MM.1S (cell line): Measurements from ENCODE around the gene ARMH2.

Experiments
- DNase-seq: peaks from one replicate; pipeline ENCODE4 v3.0.0-alpha.2; 2015
- H2AFZ ChIP-seq: fragments of 300-600 bp; sonication (generic); 2 replicates; pipeline ENCODE4 v1.6.0; 2016; ENCODE audit warnings: antibody characterized with exemption, low read length
- H3F3A ChIP-seq: fragments of 300-600 bp; sonication (generic); 2 replicates; pipeline ENCODE4 v1.6.1; 2016; ENCODE audit warnings: mild to moderate bottlenecking, antibody characterized with exemption, low read length, moderate library complexity, mixed read lengths; ENCODE audit not compliant: insufficient read depth
- H3K27ac ChIP-seq: fragments of 300-600 bp; sonication (generic); 2 replicates; pipeline ENCODE4 v1.5.1; 2016; ENCODE audit warnings: mild to moderate bottlenecking, low read length
- H3K27me3 ChIP-seq: fragments of 300-600 bp; sonication (generic); replicated peaks from 2 replicates; pipeline ENCODE4 v1.6.0; 2016; ENCODE audit warnings: low read length; ENCODE audit not compliant: insufficient read depth
- H3K36me3 ChIP-seq: fragments of 300-600 bp; sonication (generic); replicated peaks from 2 replicates; pipeline ENCODE4 v1.6.1; 2016; ENCODE audit warnings: mild to moderate bottlenecking, low read length, mixed read lengths; ENCODE audit not compliant: insufficient read depth
- H3K4me1 ChIP-seq: fragments of 300-600 bp; sonication (generic); 2 replicates; pipeline ENCODE4 v1.6.1; 2016; ENCODE audit warnings: low read length, mixed read lengths
- H3K4me2 ChIP-seq: fragments of 300-600 bp; sonication (generic); 2 replicates; pipeline ENCODE4 v1.6.0; 2016; ENCODE audit warnings: low read depth, low read length
- H3K4me3 ChIP-seq: fragments of 300-600 bp; sonication (generic); 2 replicates; pipeline ENCODE4 v1.5.1; 2016; ENCODE audit warnings: low read length, mixed read lengths
- H3K79me2 ChIP-seq: fragments of 300-600 bp; sonication (generic); 2 replicates; pipeline ENCODE4 v1.6.1; 2016; ENCODE audit warnings: mixed run types, low read length, mixed read lengths
- H3K9ac ChIP-seq: fragments of 300-600 bp; sonication (generic); 2 replicates; pipeline ENCODE4 v1.6.1; 2016; ENCODE audit warnings: low read length, mixed read lengths
- H3K9me2 ChIP-seq: fragments of 300-600 bp; sonication (generic); replicated peaks from 2 replicates; pipeline ENCODE4 v1.6.1; 2016; ENCODE audit warnings: mild to moderate bottlenecking, low read length, mixed read lengths; ENCODE audit not compliant: insufficient read depth
- H3K9me3 ChIP-seq: fragments of 300-600 bp; sonication (generic); replicated peaks from 2 replicates; pipeline ENCODE4 v1.6.1; 2016; ENCODE audit warnings: mild to moderate bottlenecking, low read length, mixed read lengths; ENCODE audit not compliant: insufficient read depth
- H4K20me1 ChIP-seq: fragments of 300-600 bp; sonication (generic); 2 replicates; pipeline ENCODE4 v1.6.1; 2016; ENCODE audit warnings: mild to moderate bottlenecking, low read length, moderate library complexity, mixed read lengths; ENCODE audit not compliant: insufficient read depth
- CTCF ChIP-seq: fragments of 300-600 bp; sonication (generic); IDR thresholded peaks from 2 replicates; pipeline ENCODE4 v1.5.1; 2016; ENCODE audit warnings: antibody characterized with exemption, low read length, mixed read lengths
- EZH2 ChIP-seq: fragments of 300-600 bp; sonication (generic); optimal IDR thresholded peaks from 2 replicates; pipeline ENCODE3; 2017; ENCODE audit warnings: low read depth, mild to moderate bottlenecking, antibody characterized with exemption, low read length, mixed read lengths
- EZH2phosphoT487 ChIP-seq: fragments of 300-600 bp; sonication (generic); IDR thresholded peaks from 2 replicates; pipeline ENCODE4 v1.6.1; 2018; ENCODE audit warnings: antibody characterized with exemption, low read length

ARMH2 gene

DNA sequence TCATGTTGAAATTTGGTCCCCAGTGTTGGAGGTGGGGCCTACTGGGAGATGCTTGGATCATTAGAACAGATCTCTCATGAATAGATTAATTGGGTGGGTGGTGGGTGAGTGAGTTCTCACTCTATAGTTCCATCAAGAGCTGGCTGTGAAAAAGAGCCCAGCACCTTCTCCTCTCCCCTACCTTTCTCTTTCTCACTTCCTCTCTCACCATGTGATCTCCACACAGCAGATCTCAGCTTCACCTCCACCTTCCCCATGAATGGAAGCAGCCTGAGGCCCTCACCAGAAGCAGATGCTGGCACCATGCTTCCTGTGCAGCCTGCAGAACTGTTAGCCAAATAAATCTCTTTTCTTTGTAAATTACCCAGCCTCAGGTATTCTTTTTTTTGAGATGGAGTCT is 36.9 kb downstream of the ARMH2 start:
- H3K4me2 ChIP-seq, result no peak overlapping the region
- no peaks in the 10 kb centered on the region for H3K27me3 ChIP-seq
- H3K9me3 ChIP-seq, result no peaks in the 10 kb centered on the region
- H3K4me3 ChIP-seq, result no peak overlapping the region
- TF ChIP-seq EZH2phosphoT487 (no peak), CTCF (no peak), EZH2 (no peak)
- H3K4me1 ChIP-seq, result no peaks in the 10 kb centered on the region
- H3K9me2 ChIP-seq, result no peaks in the 10 kb centered on the region
- H3K79me2 ChIP-seq, result no peaks in the 10 kb centered on the region
- no peak overlapping the region for H2AFZ ChIP-seq
- H3K36me3 ChIP-seq, result no peaks in the 10 kb centered on the region
- no peak for DNase-seq
- H4K20me1 ChIP-seq, result no peaks in the 10 kb centered on the region
- no peak overlapping the region for H3K27ac ChIP-seq
- no peaks in the 10 kb centered on the region for H3F3A ChIP-seq
- H3K9ac ChIP-seq, result no peak overlapping the region

DNA sequence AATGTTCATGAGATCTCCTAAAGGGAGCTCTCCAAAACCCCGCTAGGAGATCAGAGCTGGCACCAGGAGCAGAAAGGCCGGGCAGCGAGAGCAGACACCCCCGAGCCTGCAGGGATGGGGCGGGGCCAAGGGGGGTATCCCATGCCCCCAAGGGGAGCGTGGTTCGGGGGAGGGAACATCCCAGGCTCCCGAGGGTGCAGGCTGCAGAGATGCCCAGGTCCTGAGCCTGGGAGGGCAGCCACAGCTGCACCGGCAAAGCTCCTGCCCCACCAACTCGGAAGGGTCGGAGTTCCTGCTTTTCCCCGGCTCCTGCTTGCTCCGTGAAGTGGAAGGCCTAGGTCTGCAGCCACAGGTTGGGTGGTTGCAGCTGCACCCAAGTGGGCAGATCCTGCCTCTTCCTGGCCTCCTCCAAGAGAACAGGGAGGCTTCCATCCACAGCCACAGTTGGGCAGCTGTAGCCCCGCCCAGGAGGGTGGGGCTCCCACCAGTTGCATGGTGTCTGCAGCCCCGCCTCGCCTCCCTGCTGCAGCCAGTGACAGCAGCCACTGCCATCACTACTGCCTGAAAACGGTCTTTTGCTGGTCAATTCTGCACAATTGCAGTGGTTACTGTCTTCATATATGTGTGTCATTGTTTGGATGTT is 37.4 kb downstream of the ARMH2 start:
- no peaks in the 10 kb centered on the region for H3K4me1 ChIP-seq
- H3K9me3 ChIP-seq, result no peaks in the 10 kb centered on the region
- no peak for TF ChIP-seq EZH2
- TF ChIP-seq CTCF, result no peak
- TF ChIP-seq EZH2phosphoT487, result no peak
- no peak for DNase-seq
- no peak overlapping the region for H2AFZ ChIP-seq
- H3K36me3 ChIP-seq, result no peaks in the 10 kb centered on the region
- H3K79me2 ChIP-seq, result no peaks in the 10 kb centered on the region
- H3K27me3 ChIP-seq, result no peaks in the 10 kb centered on the region
- no peaks in the 10 kb centered on the region for H3K9me2 ChIP-seq
- no peaks in the 10 kb centered on the region for H4K20me1 ChIP-seq
- H3K4me3 ChIP-seq, result no peak overlapping the region
- no peak overlapping the region for H3K9ac ChIP-seq
- no peak overlapping the region for H3K4me2 ChIP-seq
- H3F3A ChIP-seq, result no peaks in the 10 kb centered on the region
- no peak overlapping the region for H3K27ac ChIP-seq

- H2AFZ ChIP-seq, result no peak overlapping the region
- H3K9me2 ChIP-seq, result no peaks in the 10 kb centered on the region
- H3F3A ChIP-seq, result no peaks in the 10 kb centered on the region
- H3K36me3 ChIP-seq, result no peaks in the 10 kb centered on the region
- no peak overlapping the region for H3K4me3 ChIP-seq
- H3K79me2 ChIP-seq, result no peaks in the 10 kb centered on the region
- H3K4me2 ChIP-seq, result no peak overlapping the region
- no peak overlapping the region for H3K9ac ChIP-seq
- no peaks in the 10 kb centered on the region for H3K9me3 ChIP-seq
- no peaks in the 10 kb centered on the region for H3K27me3 ChIP-seq
- H3K4me1 ChIP-seq, result no peaks in the 10 kb centered on the region
- no peaks in the 10 kb centered on the region for H4K20me1 ChIP-seq
- DNase-seq, result no peak
- H3K27ac ChIP-seq, result no peak overlapping the region
- TF ChIP-seq CTCF (no peak), EZH2phosphoT487 (no peak), EZH2 (no peak)
Measured at GRCh38 chr6:24760210-24760609, 38.5 kb downstream of the ARMH2 start.
